GM12801 (cell line): Measurements from ENCODE around the gene DNAJB13.

ENCODE experiments used
- CTCF ChIP-seq: IDR thresholded peaks from one replicate; pipeline ENCODE4 v1.5.1; 2011; ENCODE audit warnings: control low read depth; ENCODE audit not compliant: insufficient read length; ENCODE audit errors: extremely low read depth

The DNAJB13 gene

GRCh38 chr11:73998846-73999575, 48.2 kb downstream of the DNAJB13 start:
- no peak for TF ChIP-seq CTCF

- TF ChIP-seq CTCF, result no peak
Measured at GRCh38 chr11:73999581-74000306, 48.9 kb downstream of the DNAJB13 start.

GRCh38 chr11:74000307-74001133, 49.7 kb downstream of the DNAJB13 start:
- no peak for TF ChIP-seq CTCF

GRCh38 chr11:74001822-74002286, 51.0 kb downstream of the DNAJB13 start:
- TF ChIP-seq CTCF, result no peak

- TF ChIP-seq CTCF, result no peak
Measured at GRCh38 chr11:74002832-74003231, 52.0 kb downstream of the DNAJB13 start.

GRCh38 chr11:74004046-74004695, 53.3 kb downstream of the DNAJB13 start:
- no peak for TF ChIP-seq CTCF
